GM23248 (cell line): ENCODE data around the gene KRTAP9-3. TPM values are rescaled to one million over a fixed set of nuclear protein-coding genes. Genes with fewer than 3 reads are reported as not detected.
"Not testable (repeated sequence)": the region's sequence is repeated elsewhere in the genome, so short reads cannot be mapped to it uniquely, and the experiment has no call there.

ENCODE experiments used
- DNase-seq: peaks from one replicate; pipeline ENCODE4 v3.0.0-alpha.2; 2015
- H2AFZ ChIP-seq: fragments of 200-600 bp; sonication (generic); 2 replicates; pipeline ENCODE4 v1.6.1; 2016; ENCODE audit warnings: antibody characterized with exemption
- H3F3A ChIP-seq: fragments of 200-600 bp; sonication (generic); 2 replicates; pipeline ENCODE4 v1.6.1; 2016; ENCODE audit warnings: mild to moderate bottlenecking, antibody characterized with exemption, mixed run types; ENCODE audit not compliant: insufficient read depth
- H3K27ac ChIP-seq: fragments of 200-600 bp; sonication (generic); 2 replicates; pipeline ENCODE4 v1.5.1; 2016; ENCODE audit warnings: mild to moderate bottlenecking
- H3K27me3 ChIP-seq: fragments of 200-600 bp; sonication (generic); replicated peaks from 2 replicates; pipeline ENCODE4 v1.6.1; 2016; ENCODE audit warnings: mild to moderate bottlenecking; ENCODE audit not compliant: insufficient read depth
- H3K36me3 ChIP-seq: fragments of 200-600 bp; sonication (generic); 2 replicates; pipeline ENCODE4 v1.6.1; 2016; ENCODE audit warnings: low read depth, mild to moderate bottlenecking
- H3K4me1 ChIP-seq: fragments of 200-600 bp; sonication (generic); 2 replicates; pipeline ENCODE4 v1.6.1; 2016; ENCODE audit warnings: mild to moderate bottlenecking; ENCODE audit not compliant: insufficient read depth
- H3K4me2 ChIP-seq: fragments of 200-600 bp; sonication (generic); one replicate; pipeline ENCODE4 v1.6.1; 2016; ENCODE audit warnings: mild to moderate bottlenecking; ENCODE audit not compliant: unreplicated experiment
- H3K4me3 ChIP-seq: fragments of 200-600 bp; sonication (generic); 2 replicates; pipeline ENCODE4 v1.5.1; 2016; ENCODE audit warnings: mild to moderate bottlenecking
- H3K79me2 ChIP-seq: fragments of 200-600 bp; sonication (generic); 2 replicates; pipeline ENCODE4 v1.6.1; 2016; ENCODE audit warnings: mild to moderate bottlenecking; ENCODE audit not compliant: insufficient read depth
- H3K9ac ChIP-seq: fragments of 200-600 bp; sonication (generic); 2 replicates; pipeline ENCODE4 v1.6.1; 2016; ENCODE audit warnings: mild to moderate bottlenecking
- H3K9me2 ChIP-seq: fragments of 200-600 bp; sonication (generic); 2 replicates; pipeline ENCODE4 v1.6.1; 2016; ENCODE audit warnings: mixed run types, mild to moderate bottlenecking, moderate library complexity; ENCODE audit not compliant: insufficient read depth
- H3K9me3 ChIP-seq: fragments of 200-600 bp; sonication (generic); one replicate; pipeline ENCODE4 v1.6.1; 2017; ENCODE audit warnings: low read depth
- H4K20me1 ChIP-seq: fragments of 200-600 bp; sonication (generic); 2 replicates; pipeline ENCODE4 v1.6.0; 2016; ENCODE audit not compliant: insufficient read depth
- EZH2 ChIP-seq: fragments of 200-600 bp; sonication (generic); IDR thresholded peaks from 2 replicates; pipeline ENCODE4 v1.6.1; 2018; ENCODE audit warnings: antibody characterized with exemption, mild to moderate bottlenecking; ENCODE audit not compliant: insufficient read depth, poor library complexity, severe bottlenecking
- EZH2phosphoT487 ChIP-seq: fragments of 200-600 bp; sonication (generic); IDR thresholded peaks from 2 replicates; pipeline ENCODE4 v1.6.1; 2018; ENCODE audit warnings: antibody characterized with exemption, moderate library complexity, mild to moderate bottlenecking, low read depth; ENCODE audit not compliant: insufficient read depth
- WGBS, 2 experiments: methylation state at CpG; one replicate each; pipeline ENCODE4 v1.1.6; 2015 to 2017; ENCODE audit warnings: low lambda C conversion rate in 2 of 2, low coverage in 1 of 2; ENCODE audit errors: missing lambda C conversion rate in 2 of 2; 5-methylcytosine and 5-hydroxymethylcytosine counted together
- in situ Hi-C: fragments of 300-500 bp; cut with MboI; formaldehyde crosslinking; loops from 2 replicates; pipeline ENCODE4 v1.15.0; 2020
- polyA plus RNA-seq: library from polyadenylated mRNA; unstranded; fragments of >200 nt; fragmentation: Nextera tagmentation; extraction: Ambion mirVana; gene quantifications from 2 replicates; pipeline ENCODE4 v1.2.1, GENCODE V29; 2016
- total RNA-seq: library from RNA; depleted of rRNA; stranded (reverse); fragments of >200 nt; shearing (Covaris generic); gene quantifications from 2 replicates; pipeline ENCODE4 v1.2.3, GENCODE V29; 2014; rRNA removed

Gene KRTAP9-3, protein sequence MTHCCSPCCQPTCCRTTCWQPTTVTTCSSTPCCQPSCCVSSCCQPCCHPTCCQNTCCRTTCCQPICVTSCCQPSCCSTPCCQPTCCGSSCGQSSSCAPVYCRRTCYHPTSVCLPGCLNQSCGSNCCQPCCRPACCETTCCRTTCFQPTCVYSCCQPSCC
- not detected in 2 replicates for total RNA-seq
- polyA plus RNA-seq, result not detected in 2 replicates

DNA sequence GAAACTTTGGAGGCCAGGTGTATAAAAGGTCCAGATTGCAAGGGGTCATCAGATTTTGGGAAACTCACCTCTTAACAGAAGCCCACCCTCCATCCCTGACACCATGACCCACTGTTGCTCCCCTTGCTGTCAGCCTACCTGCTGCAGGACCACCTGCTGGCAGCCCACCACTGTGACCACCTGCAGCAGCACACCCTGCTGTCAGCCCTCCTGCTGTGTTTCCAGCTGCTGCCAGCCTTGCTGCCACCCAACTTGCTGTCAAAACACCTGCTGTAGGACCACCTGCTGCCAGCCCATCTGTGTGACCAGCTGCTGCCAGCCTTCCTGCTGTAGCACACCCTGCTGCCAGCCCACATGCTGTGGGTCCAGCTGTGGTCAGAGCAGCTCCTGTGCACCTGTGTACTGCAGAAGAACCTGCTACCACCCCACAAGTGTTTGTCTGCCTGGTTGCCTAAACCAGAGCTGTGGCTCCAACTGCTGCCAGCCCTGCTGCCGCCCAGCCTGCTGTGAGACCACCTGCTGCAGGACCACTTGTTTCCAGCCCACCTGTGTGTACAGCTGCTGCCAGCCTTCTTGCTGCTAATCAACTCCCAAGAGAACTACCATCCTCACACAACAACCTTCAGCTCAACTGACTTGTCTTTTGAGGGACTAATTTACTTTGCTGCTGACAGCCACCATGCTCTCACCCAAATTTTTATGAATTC is at the start of gene KRTAP9-3:
TSS of gene KRTAP9-3 (plus strand) at position 51 of the 707 bp plus-strand sequence. CDS start at position 104, 53 bp downstream.
- H3K9ac ChIP-seq, H3K27me3 ChIP-seq, in situ Hi-C loops, H3K79me2 ChIP-seq, H4K20me1 ChIP-seq, H3K9me3 ChIP-seq, H3K9me2 ChIP-seq, H3K4me3 ChIP-seq, H3F3A ChIP-seq, H2AFZ ChIP-seq, H3K4me2 ChIP-seq, DNase-seq, H3K36me3 ChIP-seq, H3K4me1 ChIP-seq, H3K27ac ChIP-seq: not testable (repeated sequence)
- 82 to 100% methylated on average over 1 of the region's 1 CpG for WGBS, 2 experiments

DNA sequence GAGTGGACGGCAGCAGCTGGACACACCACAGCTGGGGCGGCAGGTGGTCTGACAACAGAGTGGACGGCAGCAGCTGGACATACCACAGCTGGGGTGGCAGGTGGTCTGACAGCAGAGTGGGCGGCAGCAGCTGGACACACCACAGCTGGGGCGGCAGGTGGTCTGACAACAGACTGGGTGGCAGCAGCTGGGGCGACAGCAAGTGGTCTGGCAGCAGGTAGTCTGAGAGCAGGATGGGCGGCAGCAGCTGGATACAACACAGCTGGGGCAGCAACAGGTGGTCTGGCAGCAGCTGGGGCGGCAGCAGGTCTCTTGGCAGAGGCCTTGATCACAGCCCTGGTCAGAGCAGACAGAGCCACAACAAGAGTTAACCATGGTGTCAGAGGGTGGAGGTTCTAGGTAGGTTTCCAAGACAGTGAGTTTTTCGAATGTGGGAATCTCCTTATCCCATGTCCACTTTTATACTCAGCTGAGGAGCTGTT is 47.7 kb upstream of the KRTAP9-3 start, which contains the start of gene KRTAP4-1:
TSS of gene KRTAP4-1 (minus strand) at position 432 of the 482 bp plus-strand sequence. CDS start at position 375, 57 bp downstream.
- 68 to 74% methylated on average over 6 to 9 of the region's 9 CpGs for WGBS, 2 experiments
- Histone ChIP-seq H4K20me1 (no peaks in the 10 kb centered on the region), H3K4me3 (no peak within 1 kb of the TSS)

DNA sequence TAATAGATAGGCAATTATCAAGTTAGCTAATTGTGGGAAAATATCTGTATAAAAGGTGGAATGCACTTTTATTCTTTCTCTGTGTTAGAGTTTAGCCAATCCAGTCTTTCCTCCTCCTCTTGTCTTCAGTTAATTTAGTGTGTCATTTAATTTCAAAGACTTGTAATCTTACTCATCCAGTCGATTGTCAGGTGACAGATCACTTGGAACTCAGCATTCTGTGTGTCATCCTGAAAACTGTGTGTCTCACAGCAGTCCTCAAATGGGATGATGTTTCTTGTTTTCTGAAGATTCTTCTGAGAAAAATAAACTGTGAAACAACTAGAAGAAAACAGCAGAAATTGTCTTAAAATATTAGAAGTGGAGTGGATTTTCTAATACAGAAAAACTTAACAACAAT is 47.2 kb upstream of the KRTAP9-3 start:
- no peak overlapping the region for H3K27ac ChIP-seq
- no peaks in the 10 kb centered on the region for H3K79me2 ChIP-seq
- no peak overlapping the region for H3K4me2 ChIP-seq
- no peaks in the 10 kb centered on the region for H3K27me3 ChIP-seq
- WGBS, 2 experiments, result 14 to 26% methylated on average over 1 of the region's 1 CpG
- no peaks in the 10 kb centered on the region; the same call in 1 of the 2 replicates for H3K4me1 ChIP-seq
- H3K9me3 ChIP-seq, result no peaks in the 10 kb centered on the region
- H3F3A ChIP-seq, result peaks cover 7% of the 10 kb centered on the region; the same call in 1 of the 2 replicates
- H4K20me1 ChIP-seq, result no peaks in the 10 kb centered on the region
- no peaks in the 10 kb centered on the region for H3K36me3 ChIP-seq
- H3K4me3 ChIP-seq, result no peak overlapping the region
- H3K9me2 ChIP-seq, result no peaks in the 10 kb centered on the region
- peak; percentile 5 for DNase-seq
- no peak overlapping the region for H3K9ac ChIP-seq
- in situ Hi-C loops, result no loop called here
- TF ChIP-seq EZH2phosphoT487 (no peak), EZH2 (no peak)
- peak overlapping the region; percentile 18; the same call in 1 of the 2 replicates for H2AFZ ChIP-seq

More for the DNA sequence above, 47.7 kb upstream of the KRTAP9-3 start, which contains the start of gene KRTAP4-1:
- Histone ChIP-seq H3K27me3 (no peaks in the 10 kb centered on the region), H3K27ac (no peak within 1 kb of the TSS), H3K79me2 (no peaks in the 10 kb centered on the region), H2AFZ (peak within 1 kb of the TSS; percentile 18; the same call in 1 of the 2 replicates), H3K9ac (no peak within 1 kb of the TSS), H3K4me2 (no peak within 1 kb of the TSS), H3K36me3 (no peaks in the 10 kb centered on the region), H3F3A (peaks cover 12% of the 10 kb centered on the region), H3K9me3 (no peaks in the 10 kb centered on the region), H3K9me2 (no peaks in the 10 kb centered on the region), H3K4me1 (peaks cover 4% of the 10 kb centered on the region)
- in situ Hi-C loops, result no loop called here
- no peak for TF ChIP-seq EZH2phosphoT487
- TF ChIP-seq EZH2, result no peak
- DNase-seq, result no peak

DNA sequence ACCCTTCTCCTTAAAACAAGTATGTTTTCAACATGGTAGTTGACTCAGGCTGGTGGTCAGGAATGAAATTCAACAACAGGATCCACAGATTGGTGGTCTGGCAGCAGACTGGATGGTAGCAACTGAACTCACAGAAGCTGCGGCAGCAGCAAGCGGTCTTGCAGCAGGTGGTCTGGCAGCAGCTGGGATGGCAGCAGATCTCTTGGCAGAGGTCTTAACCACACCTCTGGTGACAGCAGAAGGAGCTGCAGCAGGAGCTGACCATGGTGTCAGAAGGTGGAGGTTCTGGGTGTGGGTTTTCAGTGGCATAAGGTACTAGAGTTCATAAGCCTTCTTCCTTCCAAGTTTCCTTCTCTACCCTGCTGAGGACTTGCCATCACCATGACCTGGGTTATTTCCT is 45.4 kb upstream of the KRTAP9-3 start:
- in situ Hi-C loops, result no loop called here
- Histone ChIP-seq H3K4me3 (no peak overlapping the region), H3K36me3 (no peaks in the 10 kb centered on the region), H3K27ac (no peak overlapping the region), H3K27me3 (no peaks in the 10 kb centered on the region), H3K9ac (no peak overlapping the region), H3K9me2 (no peaks in the 10 kb centered on the region), H4K20me1 (no peaks in the 10 kb centered on the region), H3K79me2 (no peaks in the 10 kb centered on the region), H3F3A (no peaks in the 10 kb centered on the region), H3K9me3 (no peaks in the 10 kb centered on the region), H3K4me1 (no peaks in the 10 kb centered on the region), H2AFZ (no peak overlapping the region), H3K4me2 (no peak overlapping the region)
- TF ChIP-seq EZH2phosphoT487, result no peak
- TF ChIP-seq EZH2, result no peak
- no peak for DNase-seq
- WGBS, 2 experiments, result 85% methylated on average over 2 of the region's 2 CpGs

DNA sequence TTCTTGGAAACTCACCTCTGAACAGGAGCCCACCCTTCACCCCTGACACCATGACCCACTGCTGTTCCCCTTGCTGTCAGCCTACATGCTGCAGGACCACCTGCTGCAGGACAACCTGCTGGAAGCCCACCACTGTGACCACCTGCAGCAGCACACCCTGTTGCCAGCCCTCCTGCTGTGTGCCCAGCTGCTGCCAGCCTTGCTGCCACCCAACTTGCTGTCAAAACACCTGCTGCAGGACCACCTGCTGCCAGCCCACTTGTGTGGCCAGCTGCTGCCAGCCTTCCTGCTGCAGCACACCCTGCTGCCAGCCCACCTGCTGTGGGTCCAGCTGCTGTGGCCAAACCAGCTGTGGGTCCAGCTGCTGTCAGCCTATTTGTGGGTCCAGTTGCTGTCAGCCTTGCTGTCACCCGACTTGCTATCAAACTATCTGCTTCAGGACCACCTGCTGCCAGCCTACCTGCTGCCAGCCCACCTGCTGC is 42.4 kb upstream of the KRTAP9-3 start, which contains the start of gene KRTAP9-1:
TSS of gene KRTAP9-1 (plus strand) at position 51 of the 482 bp plus-strand sequence. CDS start at position 51, 0 bp downstream.
- not testable (repeated sequence) for H3K27ac ChIP-seq

More for the DNA sequence above, 42.4 kb upstream of the KRTAP9-3 start, which contains the start of gene KRTAP9-1:
- H3K9me3 ChIP-seq, H3K79me2 ChIP-seq, H3K4me2 ChIP-seq, H3K9me2 ChIP-seq, H3F3A ChIP-seq, H3K27me3 ChIP-seq, H3K36me3 ChIP-seq, in situ Hi-C loops, H2AFZ ChIP-seq, H4K20me1 ChIP-seq, H3K9ac ChIP-seq, H3K4me1 ChIP-seq, DNase-seq, H3K4me3 ChIP-seq: not testable (repeated sequence)
- WGBS, 2 experiments, result 67 to 91% methylated on average over 1 of the region's 1 CpG
